Colon (tissue), 2 donors: ENCODE measurements around the gene ZNF384.

ENCODE experiments used
- FAIRE-seq: peaks from 2 replicates; lab custom pipeline; 2012; peaks lifted over from hg19 to GRCh38; lab: Jason Lieb, UNC
- donor health status: control.
- donor health status: control.

The ZNF384 gene

GRCh38 chr12:6620137-6620884, 68.9 kb downstream of the ZNF384 start:
- no peak for FAIRE-seq

- FAIRE-seq, result no peak
Observed at GRCh38 chr12:6618483-6619225, 70.5 kb downstream of the ZNF384 start.
